GM18868 (cell line): Measurements from ENCODE around the gene CFDP1.

ENCODE experiments used
- ATAC-seq: cut with Tn5 transposase; IDR thresholded peaks from one replicate; pipeline ENCODE4 v1.9.1; 2021; ENCODE audit warnings: mild to moderate bottlenecking, moderate library complexity; ENCODE audit not compliant: unreplicated experiment

CFDP1 gene

DNA sequence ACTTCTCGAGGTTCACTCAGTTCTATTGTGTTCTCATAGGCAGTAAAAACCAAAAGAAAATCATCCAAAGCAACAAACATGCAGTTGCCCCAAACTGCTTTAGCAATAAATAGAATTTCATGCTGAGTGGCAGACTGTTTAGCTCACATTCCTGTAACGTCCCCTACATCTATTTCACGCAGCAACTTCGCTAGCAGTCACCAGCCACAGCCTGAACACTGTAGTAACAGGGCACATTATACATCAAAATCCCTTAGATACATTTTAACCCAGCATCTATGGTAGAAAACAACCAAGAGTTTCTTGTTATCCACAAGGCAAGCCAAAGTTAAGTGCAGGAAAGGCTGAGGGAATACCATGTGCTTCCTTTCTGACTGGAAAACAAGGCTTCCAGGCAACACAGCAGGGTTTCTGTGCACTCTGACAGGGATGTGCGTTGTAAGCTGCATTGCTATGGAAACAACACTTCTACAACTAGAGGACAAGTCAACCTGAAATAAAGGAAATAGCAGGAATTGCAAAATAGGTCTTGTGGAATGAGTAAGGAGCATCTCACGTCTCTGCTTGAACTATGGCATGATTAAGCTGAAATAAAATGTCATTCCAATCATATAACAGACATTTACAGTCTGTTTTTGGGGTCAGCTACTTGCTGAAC lies 55.4 kb downstream of the CFDP1 start:
- no peak for ATAC-seq

DNA sequence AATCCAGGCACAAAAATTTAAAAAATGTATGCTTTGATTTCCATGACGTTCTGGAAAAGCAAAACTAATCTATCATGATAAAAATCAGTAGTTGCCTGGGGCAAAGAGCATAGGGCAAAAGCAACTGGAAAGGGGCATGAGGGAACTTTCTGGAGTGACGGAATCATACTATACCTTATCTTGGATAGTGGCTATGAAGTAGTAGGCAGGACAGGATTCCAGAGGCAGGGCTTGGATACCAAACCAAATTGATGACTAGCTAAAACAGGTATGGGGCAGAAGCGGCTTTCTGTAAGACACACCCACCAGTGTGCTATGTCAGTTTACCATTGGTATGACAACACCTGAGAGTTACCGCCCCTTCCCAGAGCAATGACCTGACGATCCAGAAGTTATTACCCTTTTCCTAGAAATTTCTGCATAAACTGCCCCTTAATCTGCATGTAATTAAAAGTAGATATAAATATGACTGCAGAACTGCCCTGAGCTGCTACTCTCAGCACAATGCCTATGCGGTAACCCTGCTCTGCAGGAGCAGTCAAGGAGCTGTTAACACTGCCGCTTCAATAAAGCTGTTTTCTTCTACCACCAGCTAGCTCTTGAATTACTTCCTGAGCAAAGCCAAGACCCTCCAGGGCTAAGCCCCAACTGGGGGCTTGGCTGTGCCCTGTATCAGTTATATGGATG lies 56.7 kb downstream of the CFDP1 start:
- ATAC-seq: no peak

- ATAC-seq: no peak
These were observed 58.9 kb downstream of the CFDP1 start for GRCh38 chr16:75374388-75374787.

- ATAC-seq: no peak
These were observed 61.0 kb downstream of the CFDP1 start for GRCh38 chr16:75372236-75372856.

- no peak for ATAC-seq
These were observed 62.1 kb downstream of the CFDP1 start for GRCh38 chr16:75371171-75371570.

DNA sequence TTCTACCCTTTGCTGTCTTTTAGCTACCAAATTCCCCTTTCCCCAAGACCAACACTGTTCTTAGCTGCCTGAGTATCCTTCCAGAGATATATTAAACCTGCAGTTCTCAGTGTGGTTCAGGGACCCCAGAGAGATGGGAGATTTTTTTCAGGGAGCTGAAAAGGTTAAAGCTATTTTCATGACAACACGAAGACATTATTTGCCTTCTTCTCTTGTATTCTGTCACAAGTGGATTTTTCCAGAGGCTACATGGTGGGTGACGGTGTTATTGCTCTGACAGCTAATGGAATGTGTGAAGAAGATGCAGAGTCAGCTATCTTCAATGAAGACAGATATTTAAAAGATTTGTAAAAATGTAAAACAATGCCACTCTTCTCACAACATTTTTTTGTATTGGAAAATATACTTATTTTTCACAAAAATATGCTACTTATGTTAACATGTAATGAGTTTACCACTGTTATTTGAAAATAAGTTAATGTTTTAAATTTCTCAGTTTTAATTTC lies 69.0 kb downstream of the CFDP1 start:
- no peak for ATAC-seq

GRCh38 chr16:75362846-75363245 lies 70.5 kb downstream of the CFDP1 start:
- no peak for ATAC-seq

DNA sequence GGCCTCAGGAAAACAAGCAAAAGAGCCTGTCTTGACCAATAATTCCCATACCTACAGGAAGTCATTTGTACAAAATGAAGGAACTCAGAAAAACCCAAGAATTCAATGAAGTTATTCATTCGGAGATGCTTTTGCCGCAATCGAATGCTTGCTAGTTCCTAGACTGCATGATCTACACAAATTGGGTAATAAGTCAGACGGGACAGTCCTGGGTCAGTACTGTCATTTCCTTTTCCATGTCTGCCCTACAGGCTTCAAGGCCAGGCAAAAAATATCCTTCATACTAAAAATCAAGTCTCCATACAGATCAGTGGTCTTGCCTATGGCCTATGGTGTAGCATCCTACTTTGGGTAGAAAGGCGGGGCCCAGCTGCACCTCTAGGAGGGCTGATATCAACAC lies 71.4 kb downstream of the CFDP1 start:
- no peak for ATAC-seq

- no peak for ATAC-seq
These were observed 79.1 kb downstream of the CFDP1 start for GRCh38 chr16:75354170-75354569.

DNA sequence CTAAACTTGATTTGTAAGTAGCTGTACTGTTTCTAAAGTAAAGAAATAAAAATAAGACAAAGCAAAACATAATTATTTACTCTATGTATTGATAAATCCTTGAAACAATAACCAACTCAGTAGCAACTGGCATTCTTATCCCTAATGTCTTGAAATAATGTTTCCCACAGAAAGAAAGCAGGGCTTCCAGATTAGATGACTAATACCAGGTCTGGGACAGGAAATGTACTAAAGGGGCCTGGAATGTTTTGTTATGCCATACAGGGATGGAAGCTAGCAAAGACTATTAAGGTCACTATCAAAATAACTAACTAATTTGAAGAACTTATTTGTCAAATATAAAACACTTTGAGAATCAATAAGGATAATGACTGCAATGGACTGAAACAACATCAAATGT lies 82.1 kb downstream of the CFDP1 start:
- ATAC-seq: no peak

GRCh38 chr16:75345711-75346110 lies 87.6 kb downstream of the CFDP1 start:
- ATAC-seq: no peak

- no peak for ATAC-seq
These were observed 89.4 kb downstream of the CFDP1 start for GRCh38 chr16:75343941-75344340.

GRCh38 chr16:75343286-75343685 lies 90.0 kb downstream of the CFDP1 start:
- no peak for ATAC-seq

- no peak for ATAC-seq
These were observed 90.9 kb downstream of the CFDP1 start for GRCh38 chr16:75342308-75342811.

GRCh38 chr16:75341564-75342307 lies 91.6 kb downstream of the CFDP1 start:
- ATAC-seq: no peak

GRCh38 chr16:75340741-75341491 lies 92.4 kb downstream of the CFDP1 start:
- no peak for ATAC-seq

DNA sequence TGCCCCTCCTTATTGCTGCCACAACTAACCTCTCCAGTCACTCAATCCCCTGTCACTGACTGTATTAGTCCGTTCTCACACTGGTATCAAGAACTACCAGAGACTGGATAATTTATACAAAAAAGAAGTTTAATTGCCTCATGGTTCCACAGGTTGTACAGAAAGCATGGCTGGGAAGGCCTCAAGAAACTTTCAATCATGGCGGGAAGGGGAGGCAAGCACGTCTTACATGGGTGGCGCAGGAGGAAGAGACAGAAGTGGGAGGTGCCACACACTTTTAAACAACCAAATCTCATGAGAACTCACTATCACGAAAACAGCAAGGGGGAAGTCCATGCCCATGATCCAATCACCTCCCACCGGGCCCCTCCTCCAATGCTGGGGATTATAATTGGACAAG lies 95.9 kb downstream of the CFDP1 start:
- ATAC-seq: no peak

- ATAC-seq: no peak
These were observed 96.8 kb downstream of the CFDP1 start for GRCh38 chr16:75336521-75336920.

GRCh38 chr16:75333721-75334163 lies 99.6 kb downstream of the CFDP1 start:
- ATAC-seq: no peak

- no peak for ATAC-seq
These were observed 103.4 kb downstream of the CFDP1 start for GRCh38 chr16:75329943-75330342.
